ENCODE data around the gene NAT10.
"Not testable (repeated sequence)": the region's sequence is repeated elsewhere in the genome, so short reads cannot be mapped to it uniquely, and the experiment has no call there.

NAT10 gene

GRCh38 chr11:34105079-34105956 is at the start of gene NAT10:
NAT10 (plus strand) TSS chr11:34105629; CDS start chr11:34108226, 2,597 bp downstream.
- in situ Hi-C loops (cut with HindIII; ENCODE audit: low pct_ligation_motif_present, low pct_unique_long_range_greater_than_20kb, low sequenced_read_pairs) = no loop called here
- peak; percentile 98 for DNase-seq

DNA sequence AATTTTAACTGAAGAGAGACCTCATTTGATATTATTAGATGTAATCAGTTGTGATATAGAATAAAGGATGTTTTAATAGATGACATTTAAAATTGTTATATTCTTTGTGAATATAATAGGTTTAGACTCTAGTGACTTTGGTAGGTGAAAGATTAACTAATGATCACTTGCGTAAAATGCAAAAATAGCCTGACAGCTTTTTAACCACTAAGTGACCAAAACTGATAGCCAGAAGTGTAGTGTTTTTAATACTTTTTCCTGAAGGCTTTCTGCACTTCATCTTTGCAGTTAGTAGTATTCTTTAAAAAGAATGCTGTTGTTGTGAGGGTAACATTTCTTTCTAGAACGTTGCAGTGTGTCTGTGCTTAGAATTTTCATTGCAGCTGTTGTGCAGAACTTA is 48.8 kb upstream of the NAT10 start:
- no peak for DNase-seq
- in situ Hi-C loops (cut with HindIII; ENCODE audit: low pct_ligation_motif_present, low pct_unique_long_range_greater_than_20kb, low sequenced_read_pairs) = no loop called here

DNA sequence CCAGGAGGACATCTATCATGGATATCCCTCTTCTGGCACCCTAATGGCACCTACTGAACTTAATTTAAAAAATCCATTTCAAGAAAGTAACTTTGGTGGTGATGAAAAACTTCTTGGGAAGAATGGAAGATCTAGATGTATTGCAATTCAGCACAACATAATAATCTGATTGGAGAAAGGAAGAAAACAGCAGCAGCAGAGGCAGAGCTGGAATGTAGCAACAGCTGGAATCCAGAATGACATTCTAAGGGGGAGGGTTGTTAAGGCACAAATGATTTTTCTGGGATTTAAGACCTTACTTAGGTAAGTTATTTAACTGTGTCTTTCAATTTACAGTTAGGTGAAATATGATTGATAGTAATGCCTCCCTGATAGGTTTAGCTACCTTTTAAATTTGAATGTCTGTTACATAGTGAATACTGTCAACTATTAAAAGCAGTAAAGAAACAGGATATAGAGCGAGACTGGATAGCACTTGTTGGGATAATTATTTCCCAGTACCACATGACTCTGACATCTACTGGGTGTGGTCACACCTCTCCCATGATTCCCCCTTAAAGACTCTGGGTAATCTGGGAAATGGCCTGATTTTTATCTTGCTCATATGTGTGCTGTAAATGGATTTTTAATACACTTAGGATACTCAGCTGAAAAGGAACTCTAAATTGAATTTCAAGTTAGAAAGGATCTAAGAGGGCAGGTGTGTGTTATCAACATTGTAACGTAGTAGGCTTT is 42.2 kb upstream of the NAT10 start:
- DNase-seq = no peak
- in situ Hi-C loops (cut with HindIII; ENCODE audit: low pct_ligation_motif_present, low pct_unique_long_range_greater_than_20kb, low sequenced_read_pairs) = no loop called here

DNA sequence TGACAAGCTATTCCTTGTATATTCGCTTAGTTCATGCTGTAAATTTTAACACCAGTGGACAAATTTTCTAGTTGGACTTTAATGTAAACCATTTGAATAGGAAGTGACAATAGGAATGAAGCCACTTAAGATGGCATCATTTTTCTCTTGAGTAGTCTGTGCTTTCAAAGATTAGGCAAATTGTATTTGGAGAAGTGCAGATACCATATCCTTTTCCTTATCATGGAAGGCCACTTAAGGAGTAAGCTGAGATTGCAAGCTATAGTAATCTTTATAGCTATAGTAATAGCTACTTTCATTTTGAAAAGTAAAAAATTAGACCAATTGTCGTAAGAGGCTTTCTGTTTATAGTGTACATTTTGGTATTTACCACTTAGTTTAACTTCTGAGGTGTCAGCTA is 41.1 kb upstream of the NAT10 start:
- in situ Hi-C loops (cut with HindIII; ENCODE audit: low pct_ligation_motif_present, low pct_unique_long_range_greater_than_20kb, low sequenced_read_pairs) = no loop called here
- DNase-seq = no peak

GRCh38 chr11:34065505-34066203 is 39.8 kb upstream of the NAT10 start:
- no peak for DNase-seq
- in situ Hi-C loops (cut with HindIII; ENCODE audit: low pct_ligation_motif_present, low pct_unique_long_range_greater_than_20kb, low sequenced_read_pairs) = no loop called here

GRCh38 chr11:34066766-34067165 is 38.7 kb upstream of the NAT10 start:
- in situ Hi-C loops (cut with HindIII; ENCODE audit: low pct_ligation_motif_present, low pct_unique_long_range_greater_than_20kb, low sequenced_read_pairs); DNase-seq: not testable (repeated sequence)

DNA sequence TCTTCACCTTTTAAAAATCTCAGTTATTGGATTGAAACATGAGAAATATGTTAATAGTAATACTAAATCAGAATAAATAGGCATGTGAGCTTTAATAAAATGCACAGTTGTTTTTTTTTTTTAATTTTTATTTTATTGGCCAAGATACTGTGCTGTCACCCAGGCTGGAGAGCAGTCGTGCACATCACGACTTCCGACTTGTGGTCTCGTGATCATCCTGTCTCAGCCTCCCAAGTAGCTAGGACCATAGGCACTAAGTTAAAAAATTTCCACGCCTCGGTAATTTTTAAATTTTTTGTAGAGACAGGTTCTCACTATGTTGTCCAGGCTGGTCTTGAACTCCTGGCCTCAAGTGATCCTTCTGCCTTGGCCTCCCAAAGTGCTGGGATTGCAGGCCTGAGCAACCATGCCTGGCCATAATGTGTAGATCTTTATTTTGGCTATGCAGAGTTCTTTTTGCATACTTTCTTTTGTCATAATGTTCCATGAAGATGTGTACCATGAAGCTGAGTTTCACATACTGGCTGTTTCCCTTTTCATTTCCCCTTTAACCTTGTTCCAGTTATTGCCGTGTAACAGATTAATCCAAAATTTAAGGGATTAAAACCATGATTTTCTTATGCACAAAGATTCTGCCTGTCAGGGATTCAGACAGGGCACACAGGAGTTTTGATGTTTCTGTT is 37.9 kb upstream of the NAT10 start:
- no peak for DNase-seq
- in situ Hi-C loops (cut with HindIII; ENCODE audit: low pct_ligation_motif_present, low pct_unique_long_range_greater_than_20kb, low sequenced_read_pairs) = no loop called here

DNA sequence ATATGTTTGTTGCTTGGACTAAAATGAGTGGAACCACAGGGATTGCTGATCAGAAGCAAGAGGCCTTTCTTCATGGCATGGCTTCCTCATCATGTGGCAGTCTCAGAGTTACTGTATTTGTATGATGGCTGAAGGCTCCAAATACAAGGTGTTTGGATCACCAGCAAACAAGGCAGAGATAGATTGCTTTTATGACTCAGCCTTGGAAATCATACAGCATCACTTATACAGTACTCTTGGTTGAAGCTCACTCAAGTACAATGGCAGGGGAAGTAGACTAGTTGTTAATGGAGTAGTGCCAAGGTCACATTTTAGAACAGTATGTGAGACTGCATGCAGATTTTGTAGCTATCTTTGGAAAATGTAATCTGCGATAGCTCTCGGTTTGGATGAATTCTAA is 37.3 kb upstream of the NAT10 start:
- no peak for DNase-seq
- in situ Hi-C loops (cut with HindIII; ENCODE audit: low pct_ligation_motif_present, low pct_unique_long_range_greater_than_20kb, low sequenced_read_pairs) = no loop called here

DNA sequence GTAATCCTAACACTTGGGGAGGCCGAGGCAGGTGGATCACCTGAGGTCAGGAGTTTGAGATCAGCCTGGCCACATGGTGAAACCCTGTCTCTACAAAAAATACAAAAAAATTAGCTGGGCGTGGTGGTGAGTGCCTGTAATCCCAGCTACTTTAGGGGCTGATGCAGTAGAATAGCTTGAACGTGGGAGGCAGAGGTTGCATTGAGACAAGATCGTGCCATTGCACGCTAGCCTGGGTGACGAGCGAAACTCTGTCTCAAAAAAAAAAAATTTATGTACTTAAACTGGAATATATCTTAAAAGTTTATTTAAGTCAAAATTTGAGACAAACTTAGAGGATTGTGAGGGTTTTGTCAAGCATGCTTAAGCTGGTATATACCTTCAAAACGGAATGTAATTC is 34.1 kb upstream of the NAT10 start:
- in situ Hi-C loops (cut with HindIII; ENCODE audit: low pct_ligation_motif_present, low pct_unique_long_range_greater_than_20kb, low sequenced_read_pairs); DNase-seq: not testable (repeated sequence)

DNA sequence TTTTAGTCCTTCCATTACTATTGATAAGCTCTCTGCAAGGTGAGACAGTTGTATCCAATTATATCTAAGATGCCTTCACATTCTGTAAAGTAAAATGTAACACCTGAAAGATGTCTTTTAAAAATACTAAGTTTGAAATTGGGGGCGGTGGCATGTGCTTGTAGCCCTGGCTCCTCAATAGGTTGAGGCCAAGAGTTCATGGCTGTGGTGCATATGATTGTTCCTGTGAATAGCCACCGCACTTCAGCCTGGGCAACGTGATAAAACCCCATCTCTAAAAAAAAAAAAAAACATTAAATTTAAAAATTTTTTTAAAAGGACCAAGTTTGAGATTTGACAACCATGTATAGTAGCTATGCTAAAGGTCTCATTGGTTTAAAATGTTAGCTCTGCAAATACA is 33.4 kb upstream of the NAT10 start:
- in situ Hi-C loops (cut with HindIII; ENCODE audit: low pct_ligation_motif_present, low pct_unique_long_range_greater_than_20kb, low sequenced_read_pairs) = no loop called here

GRCh38 chr11:34072832-34073231 is 32.6 kb upstream of the NAT10 start:
- no peak for DNase-seq
- in situ Hi-C loops (cut with HindIII; ENCODE audit: low pct_ligation_motif_present, low pct_unique_long_range_greater_than_20kb, low sequenced_read_pairs) = no loop called here

More for the DNA sequence above, 33.4 kb upstream of the NAT10 start:
- no peak for DNase-seq

DNA sequence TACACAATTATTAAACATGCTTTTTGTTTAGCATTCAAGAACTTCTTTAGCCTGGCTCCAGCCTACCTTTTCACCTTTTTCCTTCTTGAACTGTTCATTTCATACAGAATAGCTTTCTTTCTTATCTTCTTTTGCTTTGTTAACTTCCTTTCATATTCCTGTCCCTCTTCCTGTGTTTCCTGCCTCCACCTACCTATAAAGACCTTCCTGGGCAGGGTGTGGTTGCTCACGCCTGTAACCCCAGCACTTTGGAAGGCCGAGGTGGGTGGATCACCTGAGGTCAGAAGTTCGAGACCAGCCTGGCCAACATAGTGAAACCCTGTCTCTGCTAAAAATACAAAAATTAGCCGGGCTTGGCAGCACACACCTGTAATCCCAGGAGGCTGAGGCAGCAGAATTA is 31.0 kb upstream of the NAT10 start:
- in situ Hi-C loops (cut with HindIII; ENCODE audit: low pct_ligation_motif_present, low pct_unique_long_range_greater_than_20kb, low sequenced_read_pairs) = no loop called here
- DNase-seq = no peak

- DNase-seq = peak; percentile 19
- in situ Hi-C loops (cut with HindIII; ENCODE audit: low pct_ligation_motif_present, low pct_unique_long_range_greater_than_20kb, low sequenced_read_pairs) = no loop called here
Measured at GRCh38 chr11:34075178-34075820, 30.1 kb upstream of the NAT10 start.

- in situ Hi-C loops (cut with HindIII; ENCODE audit: low pct_ligation_motif_present, low pct_unique_long_range_greater_than_20kb, low sequenced_read_pairs) = no loop called here
- DNase-seq = no peak
Measured at GRCh38 chr11:34080609-34081008, 24.8 kb upstream of the NAT10 start.

DNA sequence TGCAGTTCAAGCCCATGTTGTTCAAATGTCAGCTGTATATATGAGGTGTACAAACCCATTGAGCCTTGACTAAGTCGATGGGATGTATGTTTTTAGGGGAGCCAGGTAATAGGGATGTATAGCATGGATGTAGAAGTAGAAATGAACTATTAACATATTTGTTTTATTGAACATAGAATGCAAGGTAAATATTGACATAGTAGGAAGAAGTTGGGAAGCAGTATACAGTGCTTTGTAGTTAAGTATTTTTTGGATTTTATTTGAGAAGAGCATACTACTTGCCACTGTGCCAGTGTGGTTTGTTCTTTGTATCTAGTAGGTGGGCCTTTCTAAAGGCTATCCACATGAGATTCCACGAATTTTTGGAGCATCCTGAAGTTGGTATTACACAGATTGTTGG is 20.8 kb upstream of the NAT10 start:
- DNase-seq = no peak
- in situ Hi-C loops (cut with HindIII; ENCODE audit: low pct_ligation_motif_present, low pct_unique_long_range_greater_than_20kb, low sequenced_read_pairs) = no loop called here

DNA sequence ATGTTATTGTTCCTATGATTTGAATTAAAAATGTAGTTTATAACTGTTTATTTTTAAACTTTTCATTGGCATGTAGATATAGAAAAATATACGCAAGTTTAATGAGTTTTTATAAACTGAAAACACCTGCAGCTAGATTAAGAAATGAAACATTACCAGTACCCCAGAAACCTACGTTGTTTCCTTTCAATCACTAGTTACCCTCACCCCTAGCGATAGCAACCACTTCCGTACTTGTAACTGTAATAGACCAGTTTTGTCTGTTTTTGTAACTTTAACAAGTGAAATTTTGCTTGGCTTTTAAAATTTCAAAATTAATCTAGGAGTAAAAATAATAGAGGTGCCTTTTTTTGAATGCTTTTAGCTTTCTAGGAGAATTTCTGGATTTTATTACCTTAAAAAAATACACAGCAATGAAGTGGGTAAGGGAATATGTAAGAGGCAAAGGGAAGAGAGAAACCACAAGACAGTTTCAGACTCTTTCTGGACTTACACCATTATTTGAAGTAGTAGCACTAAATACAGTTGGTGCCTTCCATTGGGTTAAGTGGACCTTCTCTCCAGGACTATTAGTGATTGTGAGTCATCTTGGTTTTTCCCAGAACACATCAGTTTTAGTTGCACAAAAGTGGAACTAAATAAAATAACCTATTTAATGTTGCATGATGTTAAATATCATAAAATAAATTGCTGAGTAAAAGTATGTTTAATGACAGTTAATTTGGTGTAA is 18.7 kb upstream of the NAT10 start:
- DNase-seq = no peak
- in situ Hi-C loops (cut with HindIII; ENCODE audit: low pct_ligation_motif_present, low pct_unique_long_range_greater_than_20kb, low sequenced_read_pairs) = no loop called here

- in situ Hi-C loops (cut with HindIII; ENCODE audit: low pct_ligation_motif_present, low pct_unique_long_range_greater_than_20kb, low sequenced_read_pairs) = no loop called here
- no peak for DNase-seq
Measured at GRCh38 chr11:34091825-34092224, 13.6 kb upstream of the NAT10 start.

DNA sequence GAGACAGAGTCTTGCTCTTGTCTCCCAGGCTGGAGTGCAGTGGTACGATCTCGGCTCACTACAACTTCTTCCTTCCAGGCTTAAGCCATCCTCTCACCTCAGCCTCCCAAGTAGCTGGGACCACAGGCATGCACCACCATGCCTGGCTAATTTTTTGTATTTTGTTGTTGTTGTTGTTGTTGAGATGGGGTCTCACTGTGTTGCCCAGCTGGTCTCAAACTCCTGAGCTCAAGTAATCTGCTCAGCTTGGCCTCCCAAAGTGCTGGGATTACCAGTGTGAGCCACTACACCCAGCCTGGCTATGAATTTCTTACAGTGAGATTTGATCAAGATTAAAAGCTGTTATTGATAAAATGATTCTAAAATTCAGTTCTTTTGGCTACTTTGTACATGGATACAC is 10.5 kb upstream of the NAT10 start:
- not testable (repeated sequence) for DNase-seq

More for the DNA sequence above, 10.5 kb upstream of the NAT10 start:
- in situ Hi-C loops (cut with HindIII; ENCODE audit: low pct_ligation_motif_present, low pct_unique_long_range_greater_than_20kb, low sequenced_read_pairs) = not testable (repeated sequence)

All from ACHN (cell line).